Measurements from ENCODE around the gene FKRP.

FKRP gene

DNA sequence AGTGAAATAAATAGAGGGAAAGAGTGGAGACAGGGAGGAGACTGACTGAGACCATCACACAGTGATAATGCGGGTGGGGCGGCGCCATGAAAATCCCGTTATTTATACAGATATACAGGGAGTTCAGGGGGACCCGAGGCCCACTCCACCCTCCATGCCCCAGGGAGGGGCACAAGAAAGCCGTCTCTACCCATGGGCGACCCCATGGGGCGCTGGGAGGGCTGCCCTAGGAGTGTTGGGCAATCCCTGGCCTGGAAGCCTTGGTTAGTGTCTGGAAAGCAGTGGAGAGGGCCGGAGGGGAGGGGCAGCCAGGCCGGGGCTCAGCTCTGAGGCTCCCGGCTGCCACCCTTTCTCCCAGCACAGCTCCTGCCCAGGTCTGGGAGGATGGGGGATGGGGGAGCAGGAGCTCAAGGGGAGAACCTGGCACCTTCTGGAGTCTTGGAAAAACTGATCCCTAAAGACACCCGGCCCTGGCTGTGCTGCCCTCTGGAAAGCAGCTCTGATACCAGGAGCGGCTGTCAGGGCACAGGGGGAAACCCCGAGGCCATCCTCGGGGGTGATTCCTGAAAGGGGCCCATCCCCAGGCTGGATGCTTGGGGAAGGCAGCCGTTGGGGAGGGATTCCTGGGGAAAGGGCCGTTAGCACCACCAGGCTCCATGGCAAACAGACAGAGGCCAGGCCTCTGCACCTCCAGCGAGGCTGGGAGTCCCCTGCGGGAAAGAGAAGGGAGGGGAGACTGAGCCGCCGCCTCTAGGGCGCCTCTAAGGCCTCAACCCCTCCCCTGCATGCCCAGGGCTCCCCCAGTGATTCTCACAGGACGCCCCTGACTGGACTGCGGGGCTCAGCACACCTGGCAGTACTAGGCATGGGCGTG lies 26.0 kb upstream of the FKRP start:
- no peak for DNase-seq

DNA sequence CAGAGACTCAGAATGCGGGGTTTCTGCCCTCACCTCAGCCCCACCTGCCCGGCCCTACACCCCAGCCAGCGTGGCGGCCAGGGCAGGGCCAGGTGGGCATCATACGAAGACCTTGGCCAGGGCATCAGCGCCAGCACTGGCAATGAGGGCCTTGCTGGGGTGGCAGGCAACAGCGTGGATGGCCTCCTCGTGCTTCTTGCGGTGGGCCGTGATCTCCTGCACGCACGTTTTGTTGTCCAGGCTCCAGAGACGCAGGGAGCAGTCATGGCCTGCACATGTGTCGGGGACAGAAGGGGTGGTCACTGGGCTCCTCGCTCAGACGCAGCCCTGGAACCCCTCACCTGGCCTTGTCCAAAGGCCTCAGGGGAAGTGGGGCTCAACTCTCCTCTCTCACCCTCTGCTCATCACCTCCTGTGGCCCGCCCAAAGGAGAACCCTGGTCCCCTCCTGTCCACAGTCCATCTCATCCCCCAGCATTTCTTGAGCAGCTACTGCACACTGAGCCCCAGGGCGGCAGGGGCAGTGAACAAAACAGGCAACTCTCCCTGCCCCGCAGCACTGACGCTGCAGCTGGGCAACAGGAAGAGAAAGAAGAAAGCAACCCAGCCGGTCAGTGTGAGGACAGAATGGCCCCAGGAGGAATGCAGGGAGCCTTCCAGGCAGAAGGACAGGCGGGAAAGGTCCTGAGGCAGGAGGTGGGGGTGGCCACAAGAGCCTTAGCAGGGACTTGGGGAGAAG lies 25.2 kb upstream of the FKRP start:
- no peak for DNase-seq

DNA sequence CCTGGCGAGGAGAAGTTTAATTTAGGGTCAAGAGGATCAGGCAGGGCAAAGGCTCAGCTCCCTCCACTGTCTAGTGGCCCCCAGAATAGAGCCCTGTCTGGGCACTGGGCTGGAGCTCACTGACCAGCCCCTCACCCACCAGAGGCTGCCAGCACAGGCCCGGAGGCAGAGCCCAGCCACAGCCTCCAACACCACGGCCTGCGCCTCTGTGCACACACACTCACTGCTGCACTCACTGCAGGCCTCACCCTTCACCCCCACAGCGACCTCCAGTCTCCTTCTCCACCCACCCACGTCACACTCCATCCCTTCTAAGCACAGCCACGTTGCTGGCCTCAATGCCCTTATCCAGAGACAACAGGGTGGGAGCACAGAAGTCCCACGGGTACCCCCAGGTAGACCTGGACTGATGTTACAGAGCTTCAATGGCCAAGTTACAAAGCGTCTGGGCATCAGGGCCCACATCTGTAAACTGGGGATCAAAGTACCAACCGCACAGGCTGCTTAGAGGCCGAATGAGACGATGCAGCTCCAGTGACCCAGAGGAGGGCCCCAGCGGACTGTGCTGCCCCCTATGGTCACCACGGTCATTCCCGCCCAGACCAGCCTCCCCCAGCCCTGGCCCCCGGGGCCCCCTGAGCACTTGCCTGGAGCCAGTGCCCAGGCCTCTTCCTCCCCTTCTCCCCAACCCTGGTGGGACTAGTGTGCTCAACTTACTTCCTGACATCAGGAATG lies 24.4 kb upstream of the FKRP start:
- DNase-seq = no peak

- DNase-seq = no peak
Measured at GRCh38 chr19:46722004-46722380, 23.9 kb upstream of the FKRP start.

GRCh38 chr19:46722421-46723022 lies 23.3 kb upstream of the FKRP start:
- no peak for DNase-seq

DNA sequence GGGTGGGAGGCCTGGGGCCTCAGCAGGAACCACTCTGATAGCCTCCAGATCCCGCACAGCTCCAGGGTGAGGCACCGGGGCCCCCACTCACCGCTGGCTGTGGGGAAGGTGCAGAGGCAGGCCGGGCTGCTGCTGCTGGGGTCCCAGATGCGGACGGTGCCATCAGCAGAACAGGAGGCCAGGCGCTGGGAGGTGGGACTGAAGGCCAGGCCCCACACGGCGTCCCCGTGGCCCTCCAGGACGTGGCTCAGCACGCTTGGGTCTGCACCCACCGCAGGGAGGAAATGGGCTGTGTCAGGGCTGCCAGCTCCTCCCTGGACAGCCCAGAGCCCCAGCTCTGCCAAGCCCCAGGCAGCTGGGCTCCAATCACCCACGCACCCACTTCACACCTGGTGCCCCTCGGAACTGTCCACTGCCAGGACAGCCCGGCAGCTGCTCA lies 22.8 kb upstream of the FKRP start:
- no peak for DNase-seq

GRCh38 chr19:46723471-46723870 lies 22.4 kb upstream of the FKRP start:
- DNase-seq = no peak

- no peak for DNase-seq
Measured at GRCh38 chr19:46724468-46724867, 21.4 kb upstream of the FKRP start.

DNA sequence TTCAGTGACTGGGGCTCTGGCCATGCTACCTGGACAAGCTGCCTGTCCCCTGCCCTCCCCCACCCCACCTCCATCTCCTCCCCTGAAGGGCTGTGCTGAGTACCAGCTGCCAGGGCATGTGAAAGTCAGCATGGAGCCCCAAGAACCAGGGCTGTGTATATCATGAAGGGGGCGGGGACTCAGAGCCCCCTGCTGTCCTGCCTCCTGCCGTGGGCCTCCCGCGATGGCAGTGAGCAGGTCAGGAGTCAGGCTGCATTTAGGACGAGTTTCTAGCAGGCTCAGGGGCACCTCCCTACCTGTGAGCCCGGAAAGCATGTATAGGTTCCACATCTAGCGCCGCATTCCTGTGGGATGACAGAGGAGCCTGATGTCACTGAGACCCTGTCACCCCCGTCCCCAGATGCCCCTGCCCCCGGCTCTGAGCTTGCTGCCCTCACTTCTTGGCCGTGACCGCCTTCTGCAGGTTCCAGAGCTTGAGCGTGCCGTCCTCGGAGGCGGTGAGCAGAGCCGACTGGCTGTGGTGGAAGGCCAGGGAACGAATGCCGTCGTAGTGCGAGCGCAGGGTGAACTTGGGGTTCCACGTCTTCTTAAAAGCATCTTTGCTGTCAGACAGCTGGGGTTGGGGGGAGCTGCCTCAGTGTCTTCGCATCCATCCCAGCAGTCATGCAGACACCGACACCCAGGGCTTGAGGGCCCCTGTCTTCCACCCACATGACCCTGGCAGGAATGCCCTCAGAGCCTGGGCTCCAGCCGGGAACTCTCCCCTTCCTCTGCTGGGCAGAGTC lies 20.6 kb upstream of the FKRP start:
- DNase-seq = no peak

DNA sequence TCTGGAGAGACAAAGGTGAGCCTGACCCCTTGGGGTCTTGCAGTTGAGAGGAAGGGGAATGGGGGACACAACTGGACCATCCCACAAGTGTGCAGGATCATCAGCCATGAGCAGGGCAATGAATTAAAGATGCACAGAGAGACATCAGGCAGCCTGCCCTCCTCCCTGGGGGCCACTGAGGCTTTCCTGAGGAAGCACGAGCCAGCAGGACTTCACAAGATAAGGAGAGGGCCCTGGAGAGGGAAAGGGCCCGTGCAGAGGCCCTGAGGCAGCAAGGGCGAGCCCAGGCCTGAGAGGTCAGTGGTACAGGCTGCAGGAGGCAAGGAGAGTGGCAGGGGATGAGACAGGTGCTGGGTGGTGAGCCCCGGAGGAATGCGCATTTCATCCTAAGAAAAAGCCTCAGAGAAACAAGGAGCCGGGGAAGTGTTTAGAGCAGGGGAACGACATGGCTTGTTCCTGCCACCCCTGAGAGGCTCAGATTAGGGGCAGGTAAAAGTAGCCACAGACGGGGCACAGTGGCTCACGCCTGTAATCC lies 19.9 kb upstream of the FKRP start:
- DNase-seq = no peak

DNA sequence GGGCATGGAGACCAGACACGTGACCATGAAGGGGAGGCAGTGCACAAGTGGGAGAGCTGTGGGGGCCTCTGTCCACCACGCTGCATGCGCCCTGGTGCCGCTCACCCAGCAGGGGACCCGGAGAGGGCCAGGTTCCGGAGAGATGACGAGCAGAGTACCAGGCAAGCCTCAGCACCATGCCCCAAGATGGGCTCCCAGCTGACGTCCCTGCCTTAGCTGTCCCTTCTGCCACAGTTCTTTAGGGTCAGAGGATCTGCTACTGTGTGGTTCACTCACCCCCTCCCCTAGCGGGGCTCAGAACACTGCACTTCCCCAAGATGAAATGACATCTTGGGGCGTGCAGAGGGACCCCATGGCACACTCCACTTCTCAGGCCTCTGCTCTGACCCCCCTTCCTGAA lies 19.3 kb upstream of the FKRP start:
- no peak for DNase-seq

DNA sequence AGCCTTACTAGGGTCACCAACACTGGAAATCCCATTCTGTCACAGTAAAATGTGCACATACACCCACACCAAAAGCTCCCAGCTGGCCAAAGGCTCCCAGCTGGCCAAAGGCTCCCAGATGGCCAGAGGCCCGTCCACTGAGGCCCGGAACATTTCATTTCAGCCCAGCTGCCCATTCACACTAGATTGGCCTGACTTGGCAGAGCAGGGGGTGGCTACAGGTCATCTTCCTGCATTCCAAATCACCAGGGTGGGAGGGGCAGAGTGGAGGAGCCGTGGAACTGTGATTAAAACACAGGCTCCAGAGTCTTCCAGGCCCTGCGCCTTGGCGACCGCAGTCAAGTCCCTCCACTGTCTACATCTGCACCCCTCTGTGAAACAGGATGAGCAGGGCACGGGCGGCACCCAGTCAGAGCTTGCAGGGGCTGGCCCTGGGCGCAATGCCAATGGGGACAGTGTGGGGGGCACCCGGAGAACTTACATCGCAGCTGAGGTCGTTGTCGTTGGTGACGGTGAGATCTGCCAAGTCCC lies 18.8 kb upstream of the FKRP start:
- no peak for DNase-seq

GRCh38 chr19:46727757-46728156 lies 18.1 kb upstream of the FKRP start:
- no peak for DNase-seq

- DNase-seq = no peak
Measured at GRCh38 chr19:46728208-46728607, 17.6 kb upstream of the FKRP start.

DNA sequence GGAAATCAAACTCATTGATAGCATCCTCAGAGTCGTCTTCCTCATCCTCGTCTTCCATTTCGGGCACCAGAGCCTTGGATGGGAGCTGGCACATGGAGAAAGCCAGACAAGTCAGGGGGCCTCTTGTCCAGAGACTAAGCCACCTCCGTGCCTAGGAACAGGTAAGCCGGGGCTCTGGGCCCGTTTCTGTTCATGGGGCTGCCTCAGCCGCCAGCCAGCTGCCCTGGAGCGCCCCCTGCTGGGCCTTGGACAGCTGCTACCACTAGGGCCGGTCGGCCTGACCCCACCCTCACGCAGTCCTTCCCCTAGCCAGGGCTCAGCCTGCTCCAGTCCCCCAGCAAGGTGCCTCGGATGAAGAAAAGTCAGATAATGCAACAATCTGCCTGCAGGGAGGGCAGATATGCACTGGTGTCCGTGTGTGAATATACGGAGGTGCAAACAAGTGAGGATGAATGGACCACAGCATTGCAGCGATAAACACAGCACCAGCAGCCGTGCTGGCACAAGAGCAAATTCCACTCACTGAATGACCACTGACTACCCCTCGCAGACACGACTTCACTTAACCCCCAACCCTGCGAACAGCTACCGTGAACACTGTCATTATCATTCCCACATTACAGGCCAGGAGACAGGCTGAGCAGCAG lies 17.0 kb upstream of the FKRP start:
- peak; percentile 85 for DNase-seq

DNA sequence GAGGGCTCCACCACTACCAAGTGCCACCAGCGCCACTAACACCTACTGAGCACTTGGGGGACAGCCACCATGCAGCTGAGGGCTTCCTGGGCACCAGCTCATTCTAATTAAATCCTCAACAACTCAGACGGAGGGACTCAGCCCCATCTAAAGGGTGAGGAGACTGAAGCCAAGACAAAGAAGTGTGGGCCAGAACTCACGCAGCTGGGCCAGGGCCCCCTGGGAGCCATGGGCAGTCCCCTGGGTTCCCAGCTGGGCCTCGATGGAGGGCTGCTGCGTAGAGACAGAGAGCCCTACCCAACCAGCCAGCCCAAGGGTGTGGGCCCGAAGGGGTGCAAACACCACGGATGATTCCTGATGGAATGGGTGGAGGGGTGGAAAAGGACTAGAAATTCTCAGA lies 16.2 kb upstream of the FKRP start:
- DNase-seq = no peak

- no peak for DNase-seq
Measured at GRCh38 chr19:46730187-46730586, 15.7 kb upstream of the FKRP start.

GRCh38 chr19:46730595-46730994 lies 15.3 kb upstream of the FKRP start:
- no peak for DNase-seq

DNA sequence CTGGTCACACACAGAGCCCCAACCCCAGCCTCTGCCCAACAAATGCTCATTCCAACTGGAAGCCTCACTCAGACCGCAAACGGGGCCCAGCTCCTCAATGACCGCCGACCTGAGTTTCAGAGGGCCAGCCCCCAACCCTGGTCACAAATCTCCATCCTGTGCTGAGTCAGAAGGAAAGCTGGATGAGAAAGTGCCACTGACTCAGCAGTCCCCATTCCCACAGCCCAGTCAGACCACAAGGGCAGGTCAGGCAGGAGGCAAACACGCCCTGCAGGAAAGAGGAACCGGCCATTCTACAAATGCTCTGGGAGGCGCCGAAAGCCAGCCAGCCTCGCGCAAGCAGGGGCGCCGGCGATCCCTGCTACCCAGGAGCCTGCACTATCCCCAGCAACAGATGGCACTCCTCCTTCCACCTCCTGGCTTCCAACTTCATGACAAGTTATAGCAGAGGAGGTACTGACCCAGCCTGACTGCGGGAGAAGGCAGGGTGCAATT lies 14.8 kb upstream of the FKRP start:
- peak; percentile 93 for DNase-seq

GRCh38 chr19:46731584-46731983 lies 14.3 kb upstream of the FKRP start:
- peak; percentile 90 for DNase-seq
